DND-41 (cell line): ENCODE measurements around the gene SCN8A.

Experiments
- CTCF ChIP-seq: IDR thresholded peaks from 2 replicates; pipeline ENCODE4 v1.5.1; 2012; ENCODE audit warnings: borderline replicate concordance, low read length, moderate library complexity, mild to moderate bottlenecking; ENCODE audit not compliant: poor library complexity, severe bottlenecking; ENCODE audit errors: extremely low read depth
- EZH2 ChIP-seq: IDR thresholded peaks from 3 replicates; pipeline ENCODE4 v1.6.1; 2012; ENCODE audit warnings: borderline replicate concordance, low read depth, mild to moderate bottlenecking, moderate library complexity, low read length, inconsistent platforms; ENCODE audit not compliant: severe bottlenecking

GRCh38 chr12:51811203-51812202, 220.5 kb downstream of the SCN8A start:
- TF ChIP-seq CTCF (no peak), EZH2 (no peak)
